NCI-H1105 treated with DMSO at 0.1 percent for 48 hours (cell line): ENCODE measurements around the gene TMPRSS9.

ENCODE experiments used
- DNase-seq: peaks from one replicate; lab custom pipeline; 2025; lab: John Stamatoyannopoulos, UW

The TMPRSS9 gene

GRCh38 chr19:2329501-2329916 lies 30.6 kb upstream of the TMPRSS9 start:
- DNase-seq: no peak

- no peak for DNase-seq
Measured at GRCh38 chr19:2330255-2330631, 29.8 kb upstream of the TMPRSS9 start.

- DNase-seq: peak; percentile 27
Measured at GRCh38 chr19:2330632-2331284, 29.3 kb upstream of the TMPRSS9 start.

GRCh38 chr19:2331601-2332246 lies 28.3 kb upstream of the TMPRSS9 start:
- DNase-seq: no peak

- peak; percentile 83 for DNase-seq
Measured at GRCh38 chr19:2332341-2333026, 27.6 kb upstream of the TMPRSS9 start.

- peak; percentile 91 for DNase-seq
Measured at GRCh38 chr19:2333027-2333806, 26.8 kb upstream of the TMPRSS9 start.

GRCh38 chr19:2333807-2334211 lies 26.3 kb upstream of the TMPRSS9 start:
- DNase-seq: no peak

GRCh38 chr19:2334426-2334825 lies 25.6 kb upstream of the TMPRSS9 start:
- DNase-seq: no peak

- DNase-seq: no peak
Measured at GRCh38 chr19:2334986-2335846, 24.8 kb upstream of the TMPRSS9 start.

- no peak for DNase-seq
Measured at GRCh38 chr19:2335848-2336247, 24.2 kb upstream of the TMPRSS9 start.

- DNase-seq: no peak
Measured at GRCh38 chr19:2336528-2337328, 23.3 kb upstream of the TMPRSS9 start.

GRCh38 chr19:2337329-2337707 lies 22.7 kb upstream of the TMPRSS9 start:
- DNase-seq: no peak

- DNase-seq: no peak
Measured at GRCh38 chr19:2338055-2338615, 21.9 kb upstream of the TMPRSS9 start.

- no peak for DNase-seq
Measured at GRCh38 chr19:2338751-2339643, 21.1 kb upstream of the TMPRSS9 start.

- no peak for DNase-seq
Measured at GRCh38 chr19:2339644-2340310, 20.3 kb upstream of the TMPRSS9 start.

GRCh38 chr19:2340496-2341243 lies 19.4 kb upstream of the TMPRSS9 start:
- no peak for DNase-seq

GRCh38 chr19:2341244-2341751 lies 18.8 kb upstream of the TMPRSS9 start:
- DNase-seq: no peak

- no peak for DNase-seq
Measured at GRCh38 chr19:2341982-2342381, 18.1 kb upstream of the TMPRSS9 start.
